Endothelial cell of hepatic sinusoid (primary cell): ENCODE measurements around the gene SLC7A5.
"Not testable (repeated sequence)": the region's sequence is repeated elsewhere in the genome, so short reads cannot be mapped to it uniquely, and the experiment has no call there.

Experiments used
- in situ Hi-C: cut with HindIII; loops from 2 replicates; pipeline ENCODE4 v1.10.0; 2017; ENCODE audit warnings: low sequenced_read_pairs

Gene SLC7A5

DNA sequence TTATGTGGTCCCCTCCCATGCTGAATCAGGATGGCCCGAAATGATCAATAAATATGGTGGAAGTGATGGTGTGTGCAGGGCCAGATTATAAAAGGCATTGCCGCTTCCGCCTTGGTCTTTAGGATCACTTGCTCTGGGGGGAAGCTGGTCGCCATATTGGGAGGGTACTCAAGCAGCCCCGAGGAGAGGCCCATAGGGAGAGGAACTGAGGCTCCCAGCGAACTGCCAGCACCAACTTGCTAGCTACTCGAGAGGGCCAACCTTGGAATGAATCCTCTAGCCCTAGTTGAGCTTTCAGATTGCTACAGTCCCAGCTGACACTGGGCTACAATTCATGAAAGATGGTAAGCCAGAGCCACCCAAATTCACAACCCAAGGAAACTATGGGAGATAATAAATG lies 19.0 kb upstream of the SLC7A5 start:
- in situ Hi-C loops = not testable (repeated sequence)

DNA sequence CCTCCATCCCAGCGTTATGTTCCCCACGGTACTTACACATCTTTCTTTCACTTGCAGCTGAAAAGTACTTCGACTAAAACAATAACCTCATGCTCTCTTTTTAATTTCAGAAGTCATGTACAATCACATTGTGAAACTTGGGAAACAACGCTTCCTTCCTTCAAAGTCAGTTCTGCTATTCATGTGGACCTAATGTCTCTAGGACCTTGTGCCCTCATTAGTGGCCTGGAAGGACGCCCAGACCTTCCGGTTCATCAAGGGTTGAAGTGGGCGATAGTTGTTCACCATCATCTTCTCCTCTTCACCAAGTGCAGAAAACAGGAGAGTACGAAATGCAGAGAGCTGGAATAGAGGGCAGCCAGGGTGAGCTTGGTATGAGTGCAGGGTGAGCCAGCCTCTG lies 18.6 kb upstream of the SLC7A5 start:
- in situ Hi-C loops = not testable (repeated sequence)

DNA sequence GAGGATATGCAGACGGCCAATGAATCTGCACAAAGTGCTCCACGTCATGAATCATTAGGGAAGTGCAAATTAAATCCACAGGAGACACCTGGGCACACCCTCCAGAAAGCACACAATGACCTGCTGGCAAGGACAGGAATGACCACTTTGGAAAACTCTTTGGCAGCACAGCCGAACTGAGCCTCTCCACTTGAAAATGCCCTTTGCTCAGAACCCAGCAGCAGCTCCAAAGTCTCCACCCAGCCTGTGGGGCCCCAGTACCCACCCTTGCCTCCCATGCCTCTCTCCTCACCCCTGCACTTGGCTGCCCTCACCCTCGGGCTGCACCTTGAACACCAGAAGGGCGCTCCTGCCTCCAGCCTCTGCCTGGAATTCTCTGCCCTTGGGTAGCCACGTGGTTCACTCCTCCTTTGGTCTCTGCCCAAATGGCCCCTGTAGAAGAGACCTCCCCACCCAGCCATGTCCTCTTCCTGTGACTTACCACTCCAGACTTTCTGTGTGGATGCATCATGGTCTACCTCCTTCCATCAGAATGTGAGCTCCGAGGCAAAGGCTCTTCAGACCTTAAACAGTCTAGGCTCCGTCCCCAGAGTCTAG lies 16.2 kb upstream of the SLC7A5 start:
- in situ Hi-C loops = not testable (repeated sequence)

DNA sequence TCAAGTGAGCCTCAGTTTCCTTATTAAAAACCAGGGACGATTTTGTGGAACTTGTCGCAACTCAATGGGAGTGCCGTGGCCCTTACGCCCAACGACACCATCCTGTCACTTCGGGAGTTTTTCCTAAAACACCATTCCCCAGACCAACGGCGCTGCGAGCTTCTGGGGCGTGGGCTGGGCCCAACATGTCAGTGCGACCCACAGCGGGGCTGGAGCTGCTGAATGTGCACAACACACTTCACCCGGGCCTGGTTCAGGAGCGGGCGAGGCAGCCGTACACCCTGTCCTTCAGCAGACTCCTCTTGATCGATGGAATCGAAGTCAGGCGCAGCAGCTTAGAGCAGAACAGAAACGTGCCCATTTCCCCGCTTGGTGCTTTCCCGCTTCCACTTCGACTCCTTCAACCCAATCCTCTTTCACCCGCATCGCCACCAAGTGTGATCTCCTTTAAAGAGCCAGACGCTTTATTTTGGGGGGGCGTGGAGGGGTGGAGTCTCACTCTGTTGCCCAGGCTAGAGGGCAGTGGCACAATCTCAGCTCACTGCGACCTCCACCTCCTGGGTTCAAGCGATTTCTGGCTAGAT lies 13.2 kb upstream of the SLC7A5 start:
- in situ Hi-C loops = no loop called here

DNA sequence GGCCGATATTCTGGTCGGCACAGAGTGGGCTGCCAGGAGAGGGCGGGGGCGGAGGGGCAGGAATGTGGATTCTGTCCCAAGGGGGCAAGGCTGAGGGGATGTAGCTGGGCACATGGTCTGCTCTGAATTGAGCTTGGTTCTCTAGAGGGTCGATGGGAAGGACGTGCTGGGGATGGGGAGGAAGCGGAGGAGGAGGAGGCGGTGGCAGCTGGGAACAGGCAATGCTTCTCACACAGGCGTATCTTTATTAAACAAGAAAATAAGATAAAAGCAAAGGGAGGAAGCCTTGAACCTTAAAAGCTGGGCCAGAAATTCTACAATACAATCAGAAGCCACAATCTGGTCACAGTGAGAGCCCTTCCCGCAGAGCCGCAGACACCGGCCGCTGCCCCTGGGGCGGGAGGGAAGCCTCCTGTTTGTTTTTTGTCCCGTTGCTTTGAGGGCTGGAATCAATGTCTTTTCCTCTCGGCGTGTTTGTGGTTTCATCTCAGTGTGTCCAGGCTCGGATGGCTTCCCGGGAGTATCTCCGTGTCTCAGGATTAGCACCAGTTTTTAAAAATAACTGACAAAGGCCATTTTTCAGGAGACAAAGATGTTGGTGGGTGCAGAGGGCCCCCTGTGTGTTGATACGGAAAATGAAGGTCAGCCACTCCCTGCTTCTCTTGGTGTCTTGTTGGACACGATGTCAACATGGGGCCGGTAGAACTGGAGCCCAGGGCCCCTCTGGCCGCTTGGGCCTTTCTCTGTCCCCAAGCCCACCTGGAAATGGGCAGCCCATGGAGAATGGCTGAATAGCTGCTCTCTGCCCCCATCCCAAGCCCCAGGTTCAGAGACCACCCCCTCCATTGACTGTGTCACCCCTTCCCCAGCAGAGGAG lies 12.3 kb upstream of the SLC7A5 start:
- in situ Hi-C loops = no loop called here

DNA sequence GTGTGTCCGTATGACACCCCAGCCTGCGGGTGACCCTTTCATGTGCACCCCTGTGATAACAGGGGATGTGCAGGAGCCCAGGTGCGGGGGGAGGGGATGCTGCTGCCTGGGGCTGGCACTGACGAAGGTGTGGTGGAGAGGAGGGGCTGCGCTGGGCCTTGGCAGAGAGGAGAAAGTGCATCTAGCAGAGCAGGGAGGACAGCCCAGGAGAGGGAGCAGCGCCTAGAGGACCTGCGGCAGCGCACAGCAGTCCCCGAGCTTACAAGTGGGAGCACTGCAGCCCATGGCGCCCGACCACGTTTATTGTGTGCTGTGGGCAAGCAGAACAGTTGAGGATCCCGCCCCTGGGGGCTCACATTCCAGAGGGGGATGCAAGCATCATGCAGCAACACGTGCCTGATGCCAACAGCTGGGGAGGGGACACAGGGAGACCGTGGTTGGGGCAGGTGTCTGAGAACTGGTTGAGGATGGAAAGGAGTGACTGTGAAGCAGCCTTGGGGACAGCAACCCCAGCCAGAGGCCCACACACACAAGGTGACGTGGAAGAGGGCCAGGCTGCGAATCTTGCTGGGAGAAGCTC lies 10.9 kb upstream of the SLC7A5 start:
- in situ Hi-C loops = no loop called here

DNA sequence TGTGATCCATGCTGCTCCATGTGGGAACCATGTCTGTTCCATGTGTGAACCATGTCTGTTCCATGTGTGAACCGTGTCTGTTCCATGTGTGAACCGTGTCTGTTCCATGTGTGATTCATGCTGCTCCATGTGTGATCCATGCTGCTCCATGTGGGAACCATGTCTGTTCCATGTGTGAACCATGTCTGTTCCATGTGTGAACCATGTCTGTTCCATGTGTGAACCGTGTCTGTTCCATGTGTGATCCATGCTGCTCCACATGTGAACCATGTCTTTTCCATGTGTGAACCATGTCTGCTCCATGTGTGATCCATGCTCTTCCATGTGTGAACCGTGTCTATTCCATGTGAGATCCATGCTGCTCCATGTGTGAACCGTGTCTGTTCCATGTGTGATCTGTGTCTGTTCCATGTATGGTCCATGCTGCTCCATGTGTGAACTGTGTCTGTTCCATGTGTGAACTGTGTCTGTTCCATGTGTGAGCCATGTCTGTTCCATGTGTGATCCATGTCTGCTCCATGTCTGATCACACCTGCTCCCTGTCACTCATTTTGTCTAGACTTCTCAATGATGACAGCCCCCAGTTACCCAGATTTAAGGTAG lies 10.2 kb upstream of the SLC7A5 start:
- in situ Hi-C loops = not testable (repeated sequence)

DNA sequence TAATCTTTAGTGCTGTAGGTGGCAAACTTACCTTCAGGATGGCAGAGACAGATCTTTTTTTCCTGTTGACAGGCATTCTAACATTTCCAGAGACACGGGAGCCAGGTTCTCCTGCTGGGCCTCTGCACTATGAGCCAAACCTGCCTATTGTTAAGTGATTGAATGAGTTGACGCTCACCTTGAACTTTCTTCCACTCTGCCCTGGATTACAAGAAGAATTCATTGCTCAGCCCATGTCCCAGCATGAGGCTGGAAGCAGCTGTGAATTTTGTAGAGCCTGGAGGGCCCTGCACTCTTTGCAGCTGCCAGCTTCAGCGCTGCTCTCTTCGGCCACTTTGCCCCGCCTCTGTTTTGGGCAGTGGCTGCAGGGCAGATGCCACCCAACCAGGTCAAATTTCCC lies 9.4 kb upstream of the SLC7A5 start:
- in situ Hi-C loops = no loop called here

DNA sequence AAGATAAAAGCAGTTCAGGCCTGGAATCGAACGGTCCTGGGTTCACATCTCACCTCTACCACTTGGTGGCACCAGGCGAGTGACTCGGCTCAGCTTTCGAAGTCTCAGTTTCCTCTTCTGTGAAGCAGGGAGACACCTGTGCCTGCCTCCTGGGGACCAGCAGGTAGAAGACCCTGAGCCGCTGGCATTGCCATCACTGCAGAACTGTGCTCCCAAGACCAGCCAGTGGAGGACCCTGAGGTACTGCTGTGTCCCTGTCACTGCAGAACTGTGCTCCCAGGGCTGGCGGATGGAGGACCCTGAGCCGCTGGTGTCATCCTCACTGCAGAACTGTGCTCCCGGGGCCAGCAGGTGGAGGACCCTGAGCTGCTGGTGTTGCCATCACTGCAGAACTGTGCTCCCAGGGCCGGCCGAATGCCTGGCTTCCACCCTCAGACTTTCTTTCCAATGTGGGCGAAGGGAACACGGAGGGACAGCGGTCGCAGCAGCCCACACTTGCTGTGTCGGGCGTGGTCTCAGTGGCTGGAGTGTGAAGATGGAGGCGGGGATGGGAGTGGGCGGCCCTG lies 8.7 kb upstream of the SLC7A5 start:
- in situ Hi-C loops = no loop called here

DNA sequence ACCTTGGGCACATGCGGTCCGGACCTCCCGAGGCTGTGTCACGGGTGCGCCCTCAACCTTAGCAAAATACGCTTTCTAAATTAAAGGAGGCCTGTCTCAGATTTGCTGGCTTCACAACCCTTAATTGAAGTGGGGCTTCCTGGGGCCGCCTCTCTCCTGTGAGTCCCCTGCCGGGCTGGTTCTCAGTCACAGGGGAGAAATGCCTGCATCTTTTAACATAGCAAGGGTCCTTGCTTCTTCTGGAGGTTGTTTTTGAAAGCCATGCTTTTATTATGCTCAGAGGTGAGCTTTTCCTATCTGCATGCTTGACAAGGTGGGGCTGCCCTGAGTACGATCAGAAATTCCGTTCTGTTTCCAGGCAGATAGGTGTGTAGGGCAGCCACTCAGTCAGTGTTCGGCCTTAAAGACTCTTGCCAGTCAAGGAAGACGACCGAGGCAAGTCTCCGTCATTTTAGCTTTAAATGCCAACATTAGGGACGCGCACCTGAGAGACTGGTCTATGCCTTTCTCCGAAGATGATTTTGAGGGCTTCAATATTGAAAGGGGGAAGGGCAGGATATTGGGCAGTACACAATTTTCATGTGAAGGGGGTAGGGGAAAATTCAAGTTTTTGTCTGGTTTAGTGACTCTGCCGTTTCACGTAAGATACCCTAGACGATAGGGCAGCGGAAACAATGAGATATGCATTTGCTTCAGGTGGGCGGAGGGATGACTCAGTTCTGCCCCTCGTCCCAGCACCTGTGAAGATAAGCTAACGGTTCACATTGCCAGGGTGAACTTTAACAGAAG lies 5.5 kb upstream of the SLC7A5 start:
- in situ Hi-C loops = no loop called here

DNA sequence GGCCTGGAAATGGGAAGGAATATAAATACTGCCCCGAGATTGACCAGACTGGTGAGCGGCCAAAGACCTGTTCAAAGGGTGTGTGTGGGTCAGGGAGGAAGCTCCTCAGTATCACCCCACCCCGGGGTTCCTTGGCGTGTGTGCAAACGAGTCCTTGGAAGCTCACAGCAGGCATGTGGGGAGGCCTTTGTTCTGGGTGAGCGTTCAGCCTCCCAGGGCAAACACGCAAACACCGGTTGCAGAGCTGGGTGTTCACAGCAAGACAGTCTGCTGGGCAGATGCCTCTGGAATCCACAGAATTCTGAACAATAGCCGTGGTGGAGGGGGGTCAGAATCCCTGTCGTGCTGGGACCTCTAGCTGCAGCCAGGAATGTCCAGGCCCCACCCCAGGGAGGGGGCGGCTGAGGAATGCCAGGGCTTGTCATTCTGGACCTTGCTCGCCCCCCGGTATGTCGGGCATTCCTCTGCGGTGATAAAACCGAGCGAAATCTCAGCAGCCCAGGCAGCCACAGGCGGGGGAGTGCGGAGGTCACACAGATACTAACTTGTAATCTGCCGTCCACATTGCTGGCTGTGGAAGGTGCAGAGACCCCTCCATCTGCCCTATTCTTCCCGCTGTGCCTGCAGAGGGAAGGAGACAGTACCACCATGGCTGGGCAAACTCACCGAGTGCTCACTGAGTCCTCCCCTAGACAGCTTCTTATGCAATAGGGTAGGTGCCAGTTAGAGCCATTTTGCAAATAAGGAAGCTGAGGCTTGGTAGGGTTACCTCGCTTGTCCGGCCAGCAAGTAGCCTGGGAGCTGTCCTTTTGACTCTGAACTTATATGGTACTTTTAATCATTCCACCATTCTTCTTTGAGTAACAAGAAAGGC lies 1.3 kb upstream of the SLC7A5 start:
- in situ Hi-C loops = not testable (repeated sequence)

DNA sequence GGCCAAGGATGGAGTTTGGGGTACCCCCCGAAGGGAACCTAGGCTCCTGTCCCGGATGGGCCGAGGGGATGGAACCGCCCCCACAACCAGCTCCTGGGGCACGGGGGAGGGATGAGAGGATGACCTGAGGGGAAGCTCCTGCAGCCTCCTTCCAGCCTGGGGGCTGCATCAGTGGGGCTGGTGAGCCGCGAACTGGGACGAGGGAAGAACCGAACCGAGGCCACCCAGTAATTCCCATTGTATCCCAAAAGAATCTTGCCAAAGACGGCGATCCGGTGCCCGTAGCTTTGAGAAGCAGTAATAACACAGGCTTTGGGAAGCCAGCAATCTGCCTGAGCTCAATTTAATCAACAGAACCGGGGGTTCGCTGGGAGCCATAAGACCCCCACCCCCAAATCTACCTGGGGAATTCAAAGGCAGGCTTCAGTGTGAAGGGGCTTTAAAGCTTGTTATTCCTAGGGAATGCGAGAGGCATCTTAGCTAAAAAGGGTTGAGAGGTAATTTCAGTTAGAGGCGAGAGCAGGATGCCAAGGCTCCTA lies 641 bp upstream of the SLC7A5 start:
- in situ Hi-C loops = not testable (repeated sequence)

DNA sequence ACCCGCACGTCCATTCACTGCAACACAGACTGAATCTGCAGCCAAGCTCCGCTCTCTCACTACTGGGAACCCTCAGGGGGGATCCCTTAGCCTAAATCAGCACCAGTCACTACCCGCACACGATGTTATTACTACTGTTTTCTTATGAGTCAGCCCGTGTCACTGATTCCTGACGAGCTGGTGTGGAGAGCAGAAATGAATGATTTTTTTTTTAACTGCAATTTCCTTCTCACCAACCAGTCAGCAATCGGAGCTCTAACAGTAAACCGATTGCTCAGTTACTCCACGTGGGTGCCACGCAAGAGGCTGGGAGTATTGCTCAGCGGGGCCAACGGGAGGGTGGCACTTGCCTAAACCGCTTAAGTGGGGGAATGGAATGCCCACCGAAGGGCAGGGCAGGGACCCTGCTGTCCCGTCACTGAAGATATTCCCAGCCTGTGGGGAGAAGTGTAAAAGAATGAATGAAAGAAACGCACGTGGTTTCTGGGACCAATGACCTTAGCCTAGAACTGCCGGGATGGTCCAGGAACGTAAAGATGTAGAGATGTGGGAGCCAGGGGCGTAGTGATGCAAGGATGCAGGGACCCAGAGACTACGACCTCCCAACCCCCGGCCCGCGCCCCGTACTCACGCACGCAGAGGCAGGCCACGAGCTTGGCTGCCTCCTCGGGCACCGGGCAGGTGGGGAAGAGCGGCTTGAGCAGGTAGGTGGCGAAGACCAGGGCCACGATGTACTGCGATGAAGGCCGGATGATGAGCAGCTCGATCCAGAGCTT lies 865 bp downstream of the SLC7A5 start:
- in situ Hi-C loops = not testable (repeated sequence)

DNA sequence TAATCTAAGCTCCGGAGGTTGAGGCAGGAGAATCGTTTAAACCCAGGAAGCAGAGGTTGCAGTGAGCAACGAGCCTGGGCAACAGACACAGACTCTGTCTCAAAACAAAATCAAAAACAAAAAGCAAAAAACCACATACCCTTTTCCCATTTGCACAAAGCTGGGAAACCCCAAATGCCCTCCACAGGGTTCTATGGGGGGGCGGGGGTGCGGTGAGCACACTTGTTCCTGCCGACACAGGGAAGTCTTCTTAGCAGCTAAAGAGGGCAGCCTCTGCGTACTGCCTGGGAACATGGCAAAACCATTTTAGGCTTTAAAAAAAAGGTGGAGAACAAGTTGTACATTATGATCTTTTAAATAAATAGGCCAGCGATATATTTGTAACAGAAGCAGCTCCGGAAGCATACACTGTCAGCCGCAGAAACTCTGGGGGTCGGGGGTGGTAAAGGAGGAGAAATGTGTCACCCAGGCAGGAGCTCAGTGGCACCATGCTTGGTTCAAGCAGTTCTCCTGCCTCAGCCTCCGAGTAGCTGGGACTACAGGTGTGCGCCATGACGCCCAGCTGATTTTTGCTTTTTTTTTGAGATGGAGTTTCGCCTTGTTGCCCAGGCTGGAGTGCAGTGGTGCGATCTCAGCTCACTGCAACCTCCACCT lies 3.3 kb downstream of the SLC7A5 start:
- in situ Hi-C loops = not testable (repeated sequence)

DNA sequence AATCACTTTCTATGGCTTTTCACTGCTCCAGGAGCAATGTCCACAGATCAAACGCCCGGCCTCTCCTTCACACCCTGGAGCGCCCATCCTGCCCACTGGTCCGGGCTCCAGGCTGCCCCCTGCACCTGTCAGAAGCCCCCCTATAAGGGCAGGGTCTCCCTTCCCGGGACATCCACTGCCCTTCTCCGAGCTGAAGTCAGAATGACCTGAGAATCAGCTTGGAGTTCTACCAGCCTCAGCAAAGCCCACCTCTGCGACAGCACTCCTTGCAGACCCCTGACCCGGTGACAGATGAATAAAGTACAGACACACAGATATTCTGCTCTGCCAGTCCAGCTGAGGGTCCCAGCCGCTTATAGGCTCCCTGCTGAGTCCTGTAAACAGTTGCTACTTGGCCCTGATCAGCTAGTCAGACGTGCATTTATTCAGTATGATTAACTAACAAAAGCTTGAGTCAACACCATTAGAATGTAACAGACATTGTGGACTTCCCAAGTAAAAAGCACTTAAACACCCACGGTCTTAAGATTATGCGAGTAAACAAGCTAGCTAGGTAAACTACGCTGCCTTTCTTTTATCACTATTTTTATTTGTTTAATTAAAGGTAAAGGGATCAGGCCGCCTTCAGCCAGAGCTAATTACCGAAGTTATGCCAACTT lies 4.8 kb downstream of the SLC7A5 start:
- in situ Hi-C loops = no loop called here

DNA sequence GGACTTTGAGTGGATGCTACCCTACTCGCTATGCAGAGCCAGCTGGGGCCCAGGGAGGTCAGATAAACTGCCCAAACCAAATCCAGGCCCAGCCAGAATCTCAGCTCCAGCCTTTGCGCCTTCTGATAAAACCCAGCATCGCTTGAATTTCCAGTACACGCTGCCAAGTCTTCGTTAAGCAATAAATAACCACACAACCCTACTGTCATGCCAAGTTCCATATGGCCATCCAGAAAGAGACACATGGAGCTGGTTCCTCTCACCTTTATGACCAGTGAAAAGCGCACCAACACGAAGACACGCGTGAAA lies 6.0 kb downstream of the SLC7A5 start:
- in situ Hi-C loops = not testable (repeated sequence)

DNA sequence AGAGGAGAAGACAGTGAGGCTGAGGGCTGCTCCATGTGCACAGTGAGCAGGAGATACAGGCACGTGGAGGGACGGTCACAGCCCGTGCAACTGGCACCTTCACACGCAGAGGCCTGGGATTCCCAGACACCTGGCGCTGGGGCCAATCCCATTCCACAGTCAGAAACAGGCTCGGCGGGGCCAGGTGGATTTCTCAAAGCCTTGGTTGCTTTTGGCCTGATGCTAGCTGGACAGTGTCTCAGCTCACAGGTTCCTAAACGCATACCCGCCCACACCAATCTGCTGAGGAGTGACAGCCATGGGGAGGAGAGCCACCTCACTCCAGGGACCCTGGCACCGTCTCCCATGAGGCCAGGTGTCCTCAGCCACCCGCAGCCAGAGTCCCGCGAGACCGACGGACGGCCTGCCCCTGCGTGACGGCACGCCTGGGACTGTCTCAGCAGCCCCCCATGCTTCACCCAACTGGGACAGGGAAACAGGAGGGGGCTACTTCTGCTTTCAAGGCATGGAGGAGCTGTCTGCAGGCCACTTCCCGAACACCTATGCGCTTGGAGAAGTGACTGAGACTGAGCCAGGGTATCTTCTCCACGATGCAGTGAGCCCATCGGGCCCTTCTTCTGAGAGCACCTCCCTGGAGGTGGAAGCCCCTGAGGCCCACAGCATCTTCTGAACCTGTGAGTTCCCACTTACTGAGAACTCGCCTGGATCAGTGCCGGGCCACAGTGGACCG lies 6.5 kb downstream of the SLC7A5 start:
- in situ Hi-C loops = not testable (repeated sequence)
